OCI-LY7 (cell line): ENCODE measurements around the gene EIF3K. TPM values are rescaled to one million over a fixed set of nuclear protein-coding genes. Genes with fewer than 3 reads are reported as not detected.

Experiments
- BruUV-seq: library from RNA; stranded (reverse); fragments of 400-500 nt; replicated peaks from 2 replicates; lab custom pipeline; 2021; lab: Mats Ljungman, UMichigan
- CTCF ChIA-PET: fragments of 300-600 bp; sonication (Branson Sonifier 250); formaldehyde crosslinking; loops from one replicate; lab custom pipeline; 2022; ENCODE audit warnings: antibody characterized with exemption; ENCODE audit not compliant: unreplicated experiment; lab: Charles Lee
- POLR2A ChIA-PET: fragments of 300-600 bp; sonication (Branson Sonifier 250); formaldehyde crosslinking; loops from one replicate; lab custom pipeline; 2022; ENCODE audit warnings: antibody characterized with exemption; lab: Charles Lee
- DNase-seq: peaks from one replicate; pipeline ENCODE4 v3.0.0-alpha.2; 2015; ENCODE audit warnings: low spot score
- H2AFZ ChIP-seq: fragments of 200-600 bp; sonication (generic), shearing (Covaris generic); 2 replicates; pipeline ENCODE4 v1.6.1; 2014; ENCODE audit warnings: mild to moderate bottlenecking, antibody characterized with exemption, low read length, moderate library complexity
- H3K27ac ChIP-seq: fragments of 200-600 bp; sonication (generic); 2 replicates; pipeline ENCODE4 v1.5.1; 2014; ENCODE audit warnings: mixed run types, low read depth, mild to moderate bottlenecking, moderate library complexity, low read length, inconsistent platforms; ENCODE audit not compliant: poor library complexity, severe bottlenecking
- H3K36me3 ChIP-seq: fragments of 200-600 bp; sonication (generic); 2 replicates; pipeline ENCODE4 v1.6.1; 2014; ENCODE audit warnings: mild to moderate bottlenecking, antibody characterized with exemption, low read length, moderate library complexity, mixed read lengths; ENCODE audit not compliant: insufficient read depth
- H3K4me1 ChIP-seq: fragments of 200-600 bp; sonication (generic); 2 replicates; pipeline ENCODE4 v1.5.1; 2014; ENCODE audit warnings: mild to moderate bottlenecking, low read length; ENCODE audit not compliant: insufficient read depth, poor library complexity, severe bottlenecking
- H3K4me2 ChIP-seq: fragments of 200-600 bp; sonication (generic); 2 replicates; pipeline ENCODE4 v1.6.1; 2014; ENCODE audit warnings: mild to moderate bottlenecking, low read length
- H3K4me3 ChIP-seq: fragments of 200-600 bp; sonication (generic); 2 replicates; pipeline ENCODE4 v1.5.1; 2014; ENCODE audit warnings: mild to moderate bottlenecking, low read depth, low read length; ENCODE audit not compliant: poor library complexity, severe bottlenecking
- H3K79me2 ChIP-seq: fragments of 200-600 bp; sonication (generic); 2 replicates; pipeline ENCODE4 v1.6.1; 2016; ENCODE audit warnings: low read depth, mild to moderate bottlenecking, low read length, moderate library complexity, mixed read lengths; ENCODE audit not compliant: insufficient read depth
- H3K9me2 ChIP-seq: fragments of 200-600 bp; sonication (generic); 2 replicates; pipeline ENCODE4 v1.6.1; 2016; ENCODE audit warnings: mild to moderate bottlenecking, low read length, mixed read lengths; ENCODE audit not compliant: insufficient read depth
- H3K9me3 ChIP-seq: fragments of 200-600 bp; sonication (generic); 2 replicates; pipeline ENCODE4 v1.6.1; 2014; ENCODE audit warnings: mild to moderate bottlenecking, mixed run types, low read length, mixed read lengths
- H4K20me1 ChIP-seq: fragments of 200-600 bp; sonication (generic); 2 replicates; pipeline ENCODE4 v1.6.1; 2014; ENCODE audit warnings: mild to moderate bottlenecking, antibody characterized with exemption, low read length, moderate library complexity, mixed read lengths; ENCODE audit not compliant: insufficient read depth
- CTCF ChIP-seq: fragments of 200-600 bp; sonication (generic); conservative IDR thresholded peaks from 2 replicates; pipeline ENCODE4 v1.5.1; 2014; ENCODE audit warnings: mild to moderate bottlenecking, antibody characterized with exemption, low read length, moderate library complexity, mixed read lengths
- EZH2phosphoT487 ChIP-seq: fragments of 200-600 bp; sonication (generic); IDR thresholded peaks from 2 replicates; pipeline ENCODE4 v1.6.1; 2018; ENCODE audit warnings: low read depth, borderline replicate concordance, mild to moderate bottlenecking, mixed run types, antibody characterized with exemption, low read length, moderate library complexity, mixed read lengths
- intact Hi-C: fragments of 100-400 bp; cut with micrococcal nuclease; formaldehyde crosslinking; loops from one replicate; pipeline ENCODE4 v1.10.0; 2022; ENCODE audit not compliant: unreplicated experiment
- total RNA-seq, 2 experiments: library from RNA; depleted of rRNA in 1 of 2; stranded (reverse); fragments of >200 nt in 1 of 2; shearing (Covaris generic) in 1 of 2; gene quantifications; 2 replicates each; pipeline ENCODE4 v1.2.3, GENCODE V29; 2014 to 2022

EIF3K gene
- total RNA-seq, 2 experiments from 2014 or later: 321 to 364 TPM

- ChIA-PET POLR2A (interaction anchor here (0.6 to 1.0 kb wide), 3 partner anchors 7 to 68 kb away, joined by 3 to 5 read pairs (median 3); partner anchors contain the start of gene ACTN4), CTCF (no interaction called here)
- Histone ChIP-seq H3K27ac (no peak overlapping the region), H4K20me1 (peaks cover 29% of the 10 kb centered on the region), H3K9me2 (no peaks in the 10 kb centered on the region), H3K36me3 (peaks cover 39% of the 10 kb centered on the region), H3K4me2 (no peak overlapping the region), H3K9me3 (no peaks in the 10 kb centered on the region), H2AFZ (no peak overlapping the region), H3K4me3 (no peak overlapping the region), H3K4me1 (peaks cover 10% of the 10 kb centered on the region), H3K79me2 (peaks cover 73% of the 10 kb centered on the region)
- TF ChIP-seq CTCF (no peak), EZH2phosphoT487 (no peak)
- no peak for DNase-seq
- intact Hi-C loops: no loop called here
- no TSS peak for BruUV-seq
Measured at GRCh38 chr19:38656171-38656981, 37.4 kb downstream of the EIF3K start.

- no TSS peak for BruUV-seq
- H4K20me1 ChIP-seq: peaks cover 22% of the 10 kb centered on the region; the same call in 1 of the 2 replicates
- DNase-seq: no peak
- intact Hi-C loops: no loop called here
- H3K79me2 ChIP-seq: peaks cover 65% of the 10 kb centered on the region
- no peaks in the 10 kb centered on the region for H3K9me3 ChIP-seq
- ChIA-PET CTCF (no interaction called here), POLR2A (interaction anchor here (0.9 to 1.1 kb wide), 3 partner anchors 9 to 14 kb away, joined by 3 to 5 read pairs (median 3); partner anchors contain the start of gene ACTN4)
- no peak overlapping the region for H3K4me2 ChIP-seq
- no peak overlapping the region for H3K4me3 ChIP-seq
- H3K4me1 ChIP-seq: peaks cover 10% of the 10 kb centered on the region
- H3K9me2 ChIP-seq: no peaks in the 10 kb centered on the region
- TF ChIP-seq EZH2phosphoT487 (no peak), CTCF (no peak)
- H3K36me3 ChIP-seq: peaks cover 35% of the 10 kb centered on the region
- H3K27ac ChIP-seq: no peak overlapping the region
- no peak overlapping the region for H2AFZ ChIP-seq
Measured at GRCh38 chr19:38657633-38658222, 38.7 kb downstream of the EIF3K start.
